Measurements from ENCODE around the gene CYP2D6.
"Not testable (repeated sequence)": the region's sequence is repeated elsewhere in the genome, so short reads cannot be mapped to it uniquely, and the experiment has no call there.

The CYP2D6 gene

DNA sequence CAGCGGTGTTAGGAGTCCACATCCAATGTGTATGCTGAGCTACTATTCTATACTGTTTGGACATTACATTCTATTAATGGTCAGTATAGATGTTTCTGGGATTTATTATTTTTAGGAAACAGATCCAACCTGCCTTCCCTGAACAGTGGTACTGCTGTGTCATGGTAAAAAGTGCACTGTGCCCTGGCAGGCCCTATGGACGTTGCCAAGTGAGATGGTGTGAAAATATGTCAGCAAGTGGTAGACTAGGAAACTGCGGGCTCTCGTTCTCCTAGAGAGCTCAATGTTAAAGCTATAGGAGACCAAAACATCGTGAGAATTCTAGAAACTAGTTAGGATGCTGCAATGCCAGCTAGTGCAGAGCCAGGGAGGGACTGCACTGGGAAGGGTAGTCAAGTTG is 26.0 kb upstream of the CYP2D6 start:
- no peak for DNase-seq

DNA sequence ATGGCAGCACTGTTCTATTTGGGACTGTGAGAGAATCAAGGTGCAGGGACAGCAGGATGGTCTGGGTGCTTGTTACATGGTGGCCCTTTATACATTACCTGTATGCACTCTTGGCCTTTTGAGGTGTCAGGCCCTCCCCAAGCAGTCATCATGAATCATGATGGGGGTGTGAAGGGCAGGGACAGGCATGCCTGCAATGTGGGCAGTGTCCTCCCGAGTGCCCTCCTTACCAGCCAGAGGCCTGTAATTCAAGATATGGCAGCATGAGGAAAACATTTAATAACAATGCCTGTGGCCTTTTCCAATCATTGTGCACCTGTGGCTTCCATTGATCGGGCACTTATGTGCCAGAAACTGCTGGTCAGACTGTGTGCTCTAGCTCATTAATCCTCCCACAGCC is 25.5 kb upstream of the CYP2D6 start:
- DNase-seq: no peak

DNA sequence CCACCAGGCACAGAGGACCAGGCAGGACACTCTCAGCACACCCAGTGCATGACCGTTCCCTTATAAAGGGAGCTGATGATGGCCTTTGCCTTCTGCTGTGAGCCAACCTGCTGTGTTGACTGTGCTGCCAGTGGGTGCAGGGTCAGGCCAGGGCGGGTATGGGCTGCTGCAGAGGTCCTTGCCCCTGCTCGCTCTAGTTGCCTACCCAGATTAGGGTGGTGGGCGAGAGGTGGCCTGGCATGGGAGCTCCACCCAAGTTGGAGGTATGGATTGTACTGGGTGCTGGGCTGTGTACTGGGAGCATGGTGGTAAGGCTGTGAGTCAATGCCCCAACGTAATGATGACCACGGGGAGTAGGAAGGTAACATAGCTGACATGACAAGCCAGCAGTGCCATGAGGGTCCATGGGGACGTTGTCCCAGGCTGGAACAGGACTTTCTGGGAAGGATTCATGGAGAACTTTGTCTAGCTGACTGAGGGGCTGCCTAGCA is 24.5 kb upstream of the CYP2D6 start:
- DNase-seq: no peak

DNA sequence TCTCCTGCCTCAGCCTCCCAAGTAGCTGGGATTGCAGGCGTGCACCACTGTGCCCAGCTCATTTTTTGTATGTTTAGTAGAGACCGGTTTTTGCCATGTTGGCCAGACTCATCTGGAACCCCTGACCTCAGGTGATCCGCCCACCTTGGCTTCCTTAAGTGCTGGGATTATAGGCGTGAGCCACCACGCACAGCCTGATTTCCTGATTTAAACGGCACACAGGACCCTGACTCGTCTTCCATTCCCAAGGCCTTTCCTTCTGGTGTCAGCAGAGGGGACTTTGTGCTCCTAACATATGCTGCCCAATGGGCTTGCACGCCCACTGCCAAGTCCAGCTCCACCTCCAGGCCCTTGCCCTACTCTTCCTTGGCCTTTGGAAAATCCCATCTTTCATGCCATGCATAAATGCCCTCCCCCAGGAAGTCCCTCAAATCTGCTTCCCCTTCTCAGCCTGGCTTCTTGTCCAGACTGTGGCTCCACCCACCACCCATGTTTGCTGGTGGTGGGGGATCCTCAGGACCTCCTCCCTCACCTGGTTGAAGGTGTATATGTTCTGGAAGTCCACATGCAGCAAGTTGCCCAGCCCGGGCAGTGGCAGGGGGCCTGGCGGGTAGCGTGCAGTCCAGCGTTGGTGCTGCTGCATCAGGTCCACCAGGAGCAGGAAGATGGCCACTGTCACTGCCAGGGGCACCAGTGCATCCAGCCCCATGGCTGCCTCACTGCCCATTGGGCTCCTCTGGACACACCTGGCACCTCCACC is 23.9 kb upstream of the CYP2D6 start:
- DNase-seq: no peak

DNA sequence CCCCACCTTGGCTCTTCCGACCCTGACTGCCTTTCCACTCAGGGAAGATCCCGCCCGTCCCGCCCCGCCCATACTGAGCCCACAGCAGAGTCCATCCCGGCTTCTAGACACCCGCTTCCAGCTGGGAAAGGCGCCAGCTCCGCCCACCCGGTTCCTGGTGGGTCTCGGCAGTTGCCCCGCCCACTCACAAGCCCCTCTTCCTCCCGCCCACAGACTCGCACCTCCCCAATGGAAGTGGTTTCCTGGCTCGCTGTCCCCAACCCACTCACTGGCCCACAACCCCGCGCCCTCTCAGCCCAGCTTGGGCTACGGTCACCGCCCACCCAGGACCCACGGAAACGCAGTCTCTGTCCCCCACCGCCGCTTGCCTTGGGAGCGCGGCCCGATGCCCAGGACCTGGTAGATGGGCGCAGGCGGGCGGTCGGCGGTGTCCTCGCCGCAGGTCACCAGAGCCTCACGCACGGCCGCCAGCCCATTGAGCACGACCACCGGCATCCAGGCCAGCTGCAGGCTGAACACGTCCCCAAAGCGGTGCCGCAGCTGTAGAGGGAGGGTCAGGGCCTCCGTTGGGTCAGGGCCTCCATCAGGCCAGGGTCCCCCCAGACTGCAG is 22.2 kb upstream of the CYP2D6 start:
- no peak for DNase-seq

DNA sequence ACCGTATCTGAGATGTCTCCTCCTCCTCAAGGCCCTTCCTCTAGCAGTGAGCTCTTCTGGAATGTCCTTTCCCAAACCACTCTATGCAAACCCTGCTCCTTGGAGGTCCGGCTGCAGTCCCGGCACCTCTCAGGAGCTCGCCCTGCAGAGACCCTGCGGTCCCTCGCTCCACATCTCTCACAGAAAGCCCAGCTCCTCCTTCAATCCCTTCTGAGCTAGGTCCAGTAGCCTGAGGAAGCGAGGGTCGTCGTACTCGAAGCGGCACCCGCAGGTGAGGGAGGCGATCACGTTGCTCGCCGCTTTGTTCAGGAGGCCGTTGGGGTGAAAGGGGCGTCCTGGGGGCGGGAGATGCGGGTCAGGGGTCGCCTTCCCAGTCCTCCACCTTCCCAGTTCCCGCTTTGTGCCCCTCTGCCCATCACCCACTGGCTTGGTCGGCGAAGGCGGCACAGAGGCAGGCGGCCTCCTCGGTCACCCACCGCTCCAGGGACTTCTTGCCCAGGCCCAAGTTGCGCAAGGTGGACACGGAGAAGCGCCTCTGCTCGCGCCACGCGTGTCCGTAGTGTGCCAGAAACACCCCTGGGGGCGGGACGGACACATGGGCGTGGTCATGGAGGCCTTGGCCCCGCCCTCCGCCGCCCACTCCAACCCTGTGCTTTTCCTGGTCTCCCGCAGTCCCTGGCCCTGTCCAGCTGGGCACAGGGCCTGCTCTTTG is 21.5 kb upstream of the CYP2D6 start:
- DNase-seq: no peak

DNA sequence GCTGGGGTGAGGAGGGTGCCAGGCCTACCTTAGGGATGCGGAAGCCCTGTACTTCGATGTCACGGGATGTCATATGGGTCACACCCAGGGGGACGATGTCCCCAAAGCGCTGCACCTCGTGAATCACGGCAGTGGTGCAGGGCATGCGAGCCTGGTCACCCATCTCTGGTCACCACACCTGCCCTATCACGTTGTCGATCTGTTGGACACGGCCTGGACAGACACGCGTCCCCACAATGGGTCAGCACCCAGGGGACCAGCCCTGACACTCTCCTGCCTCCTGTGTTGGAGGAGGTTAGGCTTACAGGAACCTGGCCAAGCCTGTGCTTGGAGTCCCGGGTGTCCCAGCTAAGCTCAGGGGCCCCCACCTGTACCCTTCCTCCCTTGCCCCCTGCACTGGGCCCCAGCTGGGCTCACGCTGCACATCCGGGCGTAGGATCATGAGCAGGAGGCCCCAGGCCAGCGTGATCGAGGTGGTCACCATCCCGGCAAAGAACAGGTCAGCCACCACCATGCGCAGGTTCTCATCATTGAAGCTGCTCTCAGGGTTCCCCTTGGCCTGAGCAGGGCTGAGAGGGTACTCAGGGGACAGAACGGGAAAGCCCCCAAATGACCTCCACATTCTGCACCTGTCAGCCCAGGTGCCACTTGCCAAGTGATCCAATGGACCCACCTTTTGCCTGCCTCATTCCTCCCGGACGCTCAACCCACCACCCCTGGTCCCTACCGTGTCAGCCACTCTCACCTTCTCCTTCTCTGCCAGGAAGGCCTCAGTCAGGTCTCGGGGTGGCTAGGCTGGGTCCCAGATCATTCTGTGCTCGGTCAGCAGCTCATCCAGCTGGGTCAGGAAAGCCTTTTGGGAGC is 20.3 kb upstream of the CYP2D6 start:
- DNase-seq: no peak

DNA sequence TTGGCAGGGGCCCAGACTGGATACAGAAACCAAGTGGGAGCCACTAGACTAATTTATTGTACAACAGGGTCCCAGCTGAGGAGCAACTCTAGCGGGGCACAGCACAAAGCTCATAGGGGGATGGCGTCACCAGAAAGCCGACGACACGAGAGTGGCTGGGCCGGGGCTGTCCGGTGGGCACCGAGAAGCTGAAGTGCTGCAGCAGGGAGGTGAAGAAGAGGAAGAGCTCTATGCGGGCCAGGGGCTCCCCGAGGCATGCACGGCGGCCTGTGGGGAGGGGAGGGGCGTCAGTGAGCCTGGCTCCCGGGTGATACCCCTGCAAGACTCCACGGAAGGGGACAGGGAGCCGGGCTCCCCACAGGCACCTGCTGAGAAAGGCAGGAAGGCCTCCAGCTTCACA is 19.2 kb upstream of the CYP2D6 start:
- DNase-seq: not testable (repeated sequence)

DNA sequence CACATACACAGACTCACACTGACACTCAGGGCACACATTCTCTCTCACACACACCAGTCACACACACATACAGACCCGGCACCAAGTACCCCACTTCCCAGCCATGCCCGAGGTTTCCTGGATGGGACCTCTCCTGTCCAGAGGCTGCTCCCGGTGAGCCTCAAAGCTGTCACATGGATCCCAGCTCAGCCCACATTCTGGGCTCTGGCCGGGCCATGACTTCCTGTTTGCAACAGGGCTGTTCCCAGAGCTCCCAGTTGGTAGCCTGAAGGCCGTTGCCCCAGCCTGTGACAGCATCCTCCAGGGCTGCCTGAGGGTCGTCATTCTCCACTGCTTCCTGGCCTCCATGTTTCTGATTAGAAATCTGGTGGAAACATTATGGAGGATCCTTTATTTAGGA is 14.6 kb upstream of the CYP2D6 start:
- no peak for DNase-seq

DNA sequence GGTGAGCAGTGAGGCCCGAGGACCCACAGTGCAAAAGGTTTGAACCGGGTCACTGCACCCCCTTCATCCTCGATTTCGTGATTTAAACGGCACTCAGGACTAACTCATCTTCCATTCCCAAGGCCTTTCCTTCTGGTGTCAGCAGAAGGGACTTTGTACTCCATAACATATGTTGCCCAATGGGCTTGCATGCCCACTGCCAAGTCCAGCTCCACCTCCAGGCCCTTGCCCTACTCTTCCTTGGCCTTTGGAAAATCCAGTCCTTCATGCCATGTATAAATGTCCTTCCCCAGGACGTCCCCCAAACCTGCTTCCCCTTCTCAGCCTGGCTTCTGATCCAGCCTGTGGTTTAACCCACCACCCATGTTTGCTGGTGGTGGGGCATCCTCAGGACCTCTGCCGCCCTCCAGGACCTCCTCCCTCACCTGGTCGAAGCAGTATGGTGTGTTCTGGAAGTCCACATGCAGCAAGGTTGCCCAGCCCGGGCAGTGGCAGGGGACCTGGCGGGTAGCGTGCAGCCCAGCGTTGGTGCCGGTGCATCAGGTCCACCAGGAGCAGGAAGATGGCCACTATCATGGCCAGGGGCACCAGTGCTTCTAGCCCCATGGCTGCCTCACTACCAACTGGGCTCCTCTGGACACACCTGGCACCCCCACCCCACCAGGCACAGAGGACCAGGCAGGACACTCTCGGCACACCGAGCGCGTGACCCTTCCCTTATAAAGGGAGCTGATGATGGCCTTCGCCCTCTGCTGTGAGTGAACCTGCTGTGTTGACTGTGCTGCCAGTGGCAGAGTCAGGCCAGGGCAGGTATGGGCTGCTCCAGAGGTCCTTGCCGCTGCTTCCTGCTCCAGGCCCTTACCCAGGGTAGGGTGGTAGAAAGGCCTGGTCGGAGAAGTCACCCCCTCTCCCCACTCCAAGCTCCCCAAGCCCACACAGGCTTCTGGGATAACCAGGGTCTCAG is 13.5 kb upstream of the CYP2D6 start:
- not testable (repeated sequence) for DNase-seq

DNA sequence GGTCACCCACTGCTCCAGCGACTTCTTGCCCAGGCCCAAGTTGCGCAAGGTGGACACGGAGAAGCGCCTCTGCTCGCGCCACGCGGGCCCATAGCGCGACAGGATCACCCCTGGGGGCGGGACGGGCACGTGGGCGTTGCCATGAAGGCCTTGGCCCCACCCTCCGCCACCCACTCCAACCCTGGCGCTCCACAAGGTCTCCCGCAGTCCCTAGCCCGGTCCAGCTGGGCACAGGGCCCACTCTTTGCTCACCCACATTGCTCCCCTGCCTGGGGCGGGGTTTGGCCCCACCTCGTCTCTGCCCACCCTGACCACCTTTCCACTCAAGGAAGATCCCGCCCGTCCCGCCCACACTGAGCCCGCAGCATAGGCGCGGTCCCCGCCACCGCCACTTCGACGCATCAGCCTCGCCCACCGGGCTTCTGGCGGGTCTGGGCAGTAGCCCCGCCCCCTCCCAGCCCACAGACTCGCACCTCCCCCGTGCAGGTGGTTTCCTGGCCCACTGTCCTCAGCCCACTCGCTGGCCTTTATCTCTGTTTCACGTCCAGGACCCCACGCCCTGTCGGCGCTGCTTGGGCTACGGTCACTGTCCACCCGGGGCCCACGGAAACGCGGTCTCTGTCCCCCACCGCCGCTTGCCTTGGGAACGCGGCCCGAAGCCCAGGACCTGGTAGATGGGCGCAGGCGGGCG is 12.3 kb upstream of the CYP2D6 start:
- no peak for DNase-seq

DNA sequence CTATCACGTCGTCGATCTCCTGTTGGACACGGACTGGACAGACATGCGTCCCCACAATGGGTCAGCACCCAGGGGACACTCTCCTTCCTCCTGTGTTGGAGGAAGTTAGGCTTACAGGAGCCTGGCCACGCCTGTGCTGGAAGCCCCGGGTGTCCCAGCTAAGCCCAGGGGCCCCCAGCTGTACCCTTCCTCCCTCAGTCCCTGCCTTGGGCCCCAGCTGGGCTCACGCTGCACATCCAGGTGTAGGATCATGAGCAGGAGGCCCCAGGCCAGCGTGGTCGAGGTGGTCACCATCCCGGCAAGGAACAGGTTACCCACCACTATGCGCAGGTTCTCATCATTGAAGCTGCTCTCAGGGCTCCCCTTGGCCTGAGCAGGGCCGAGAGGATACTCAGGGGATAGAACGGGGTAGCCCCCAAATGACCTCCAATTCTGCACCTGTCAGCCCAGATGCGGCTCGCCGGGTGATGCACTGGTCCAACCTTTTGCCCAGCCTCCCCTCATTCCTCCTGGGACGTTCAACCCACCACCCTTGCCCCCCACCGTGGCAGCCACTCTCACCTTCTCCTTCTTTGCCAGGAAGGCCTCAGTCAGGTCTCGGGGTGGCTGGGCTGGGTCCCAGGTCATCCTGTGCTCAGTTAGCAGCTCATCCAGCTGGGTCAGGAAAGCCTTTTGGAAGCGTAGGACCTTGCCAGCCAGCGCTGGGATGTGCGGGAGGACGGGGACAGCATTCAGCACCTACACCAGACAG is 10.9 kb upstream of the CYP2D6 start:
- DNase-seq: not testable (repeated sequence)

DNA sequence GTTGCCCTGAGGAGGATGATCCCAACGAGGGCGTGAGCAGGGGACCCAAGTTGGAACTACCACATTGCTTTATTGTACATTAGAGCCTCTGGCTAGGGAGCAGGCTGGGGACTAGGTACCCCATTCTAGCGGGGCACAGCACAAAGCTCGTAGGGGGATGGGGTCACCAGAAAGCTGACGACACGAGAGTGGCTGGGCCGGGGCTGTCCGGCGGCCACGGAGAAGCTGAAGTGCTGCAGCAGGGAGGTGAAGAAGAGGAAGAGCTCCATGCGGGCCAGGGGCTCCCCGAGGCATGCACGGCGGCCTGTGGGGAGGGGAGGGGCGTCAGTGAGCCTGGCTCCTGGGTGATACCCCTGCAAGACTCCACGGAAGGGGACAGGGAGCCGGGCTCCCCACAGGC is 9.5 kb upstream of the CYP2D6 start:
- not testable (repeated sequence) for DNase-seq

DNA sequence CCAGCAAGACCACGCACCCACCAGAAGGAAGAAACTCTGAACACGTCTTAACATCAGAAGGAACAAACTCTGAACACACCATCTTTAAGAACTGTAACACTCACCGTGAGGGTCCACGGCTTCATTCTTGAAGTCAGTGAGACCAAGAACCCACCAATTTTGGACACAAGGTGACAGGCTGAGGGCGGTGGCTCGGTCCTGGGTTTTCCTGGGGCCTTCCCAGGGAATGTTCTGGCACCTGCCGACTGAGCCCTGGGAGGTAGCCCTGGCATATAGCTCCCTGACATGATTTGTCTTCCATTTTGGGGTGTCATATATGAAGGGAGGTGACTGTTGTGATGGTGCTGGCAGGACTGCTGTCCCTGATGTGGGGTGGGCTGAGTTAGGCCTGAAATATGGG is 8.9 kb upstream of the CYP2D6 start:
- DNase-seq: not testable (repeated sequence)

DNA sequence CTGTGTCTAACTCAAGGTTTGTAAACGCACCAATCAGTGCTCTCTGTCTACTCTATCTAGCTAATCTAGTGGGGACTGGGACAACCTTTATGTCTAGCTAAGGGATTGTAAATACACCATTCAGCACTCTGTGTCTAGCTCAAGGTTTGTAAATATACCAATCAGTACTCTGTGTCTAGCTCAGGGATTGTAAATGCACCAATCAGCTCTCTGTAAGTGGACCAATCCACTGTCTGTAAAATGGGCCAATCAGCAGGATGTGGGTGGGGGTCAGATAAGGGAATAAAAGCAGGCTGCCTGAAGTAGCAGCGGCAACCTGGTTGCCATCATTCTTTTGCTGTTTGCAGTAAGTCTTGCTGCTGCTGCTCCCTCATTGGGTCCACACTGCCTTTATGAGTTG is 8.4 kb upstream of the CYP2D6 start:
- DNase-seq: no peak

DNA sequence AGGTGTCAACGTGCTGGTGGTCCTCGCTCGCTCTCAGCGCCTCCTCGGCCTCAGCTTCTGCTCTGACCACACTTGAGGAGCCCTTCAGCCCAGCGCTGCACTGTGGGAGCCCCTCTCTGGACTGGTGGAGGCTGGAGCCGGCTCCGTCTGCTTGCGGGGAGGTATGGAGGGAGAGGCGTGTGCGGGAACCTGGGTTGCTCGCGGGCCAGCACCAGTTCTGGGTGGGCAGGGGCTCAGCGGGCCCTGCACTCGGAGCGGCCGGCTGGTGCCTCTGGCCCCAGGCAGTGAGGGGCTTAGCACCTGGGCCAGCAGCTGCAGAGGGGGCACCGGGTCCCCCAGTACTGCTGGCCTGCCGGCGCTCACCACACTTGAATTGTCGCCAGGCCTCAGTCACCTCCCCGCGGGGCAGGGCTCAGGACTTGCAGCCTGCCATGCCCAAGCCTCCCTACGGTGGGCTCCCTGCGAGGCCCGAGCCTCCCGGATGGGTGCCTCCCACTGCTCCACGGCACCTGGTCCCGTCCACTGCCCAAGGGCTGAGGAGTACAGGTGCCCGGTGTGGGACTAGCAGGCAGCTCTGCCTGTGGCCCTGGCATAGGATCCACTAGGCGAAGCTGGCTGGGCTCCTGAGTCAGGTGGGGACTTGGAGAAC is 7.6 kb upstream of the CYP2D6 start:
- DNase-seq: no peak

DNA sequence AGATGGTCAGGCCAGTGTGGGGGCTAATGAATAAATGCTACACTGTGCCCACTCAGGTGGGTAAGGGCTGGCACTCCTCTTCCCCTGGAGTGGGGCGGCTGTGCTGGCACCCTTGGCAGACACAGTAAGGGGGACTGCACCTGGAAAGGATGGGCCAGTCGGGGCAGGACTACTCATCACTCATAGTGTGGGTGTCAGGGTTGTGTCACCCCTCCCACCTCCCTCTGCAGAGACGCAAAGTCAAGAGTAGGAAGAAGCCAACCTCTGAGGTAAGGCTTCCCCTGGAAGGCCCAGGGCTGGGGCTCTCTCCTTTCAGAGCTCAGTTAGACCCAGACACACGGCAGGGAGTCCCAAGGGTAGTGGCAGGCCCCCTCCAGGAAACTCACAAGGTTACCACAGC is 5.1 kb upstream of the CYP2D6 start:
- not testable (repeated sequence) for DNase-seq

DNA sequence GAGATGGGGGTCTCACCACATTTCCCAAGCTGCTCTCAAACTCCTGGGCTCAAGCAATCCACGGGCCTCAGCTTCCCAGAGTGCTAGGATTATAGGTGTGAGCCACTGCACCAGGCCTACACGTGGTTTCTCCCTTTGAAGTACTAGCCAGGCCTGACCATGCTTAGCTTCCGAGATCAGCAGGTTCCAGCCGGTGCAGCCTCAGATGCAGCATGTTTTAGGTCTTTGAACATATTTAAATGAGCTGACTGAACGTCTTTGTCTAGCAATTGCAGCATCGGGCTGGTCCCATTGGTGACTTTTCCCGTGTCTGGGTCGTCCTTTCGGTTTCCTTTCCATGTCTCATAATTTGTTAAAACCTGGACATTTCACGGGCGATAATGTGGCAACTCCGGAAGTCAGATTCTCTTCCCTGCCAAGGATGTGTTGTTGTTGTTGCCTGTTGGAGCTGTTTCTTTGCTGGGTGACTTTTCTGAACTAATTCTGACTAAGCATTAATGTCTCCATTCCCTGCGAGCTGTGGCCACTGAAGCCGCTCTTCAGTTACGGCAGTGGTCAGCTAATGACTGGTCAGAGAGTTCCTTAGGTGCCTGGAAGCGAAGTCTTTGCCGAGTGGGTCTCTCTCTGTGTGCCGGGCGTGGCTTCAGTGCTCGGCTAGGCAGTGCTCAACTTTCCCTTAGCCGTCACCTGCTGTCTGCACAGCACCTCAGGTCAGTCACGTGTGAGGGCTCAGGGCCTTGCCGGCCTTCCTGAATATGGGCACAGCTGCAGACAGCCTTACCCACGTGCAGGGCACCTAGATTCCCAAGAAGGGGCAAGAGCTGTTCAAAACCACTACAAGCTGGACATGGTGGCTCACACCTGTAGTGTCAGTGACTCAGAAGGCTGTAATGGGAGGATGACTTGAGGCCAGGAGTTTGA is 3.8 kb upstream of the CYP2D6 start:
- no peak for DNase-seq

DNA sequence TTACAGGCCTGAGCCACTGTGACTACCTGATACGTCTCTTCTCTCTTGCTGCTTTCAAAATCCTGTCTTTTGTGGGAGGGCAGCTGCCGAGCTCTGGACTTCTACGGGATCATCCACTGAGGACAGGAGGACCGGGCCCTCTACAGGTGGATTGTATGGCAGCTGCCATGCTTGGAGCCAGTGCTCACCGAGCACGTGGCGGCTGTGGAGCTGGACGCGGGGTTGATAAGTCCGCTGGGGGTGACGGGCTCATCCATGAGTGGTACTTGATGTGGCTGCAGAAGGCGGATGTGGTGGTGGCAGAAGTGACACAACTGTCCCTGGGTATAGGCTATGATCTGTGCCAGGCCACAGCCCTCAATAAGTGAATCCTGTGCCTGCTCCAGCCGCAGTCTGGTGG is 1.8 kb upstream of the CYP2D6 start:
- no peak for DNase-seq

Measured in hematopoietic multipotent progenitor cell treated with erythropoietin and hydrocortisone succinate and interleukin-3 and kit ligand, for 6 days (in vitro differentiated cells).